AG04450 (cell line): ENCODE measurements around the gene COQ8B. TPM values are rescaled to one million over a fixed set of nuclear protein-coding genes. Genes with fewer than 3 reads are reported as not detected.

Experiments
- CTCF ChIA-PET: fragments of 300-600, 350-600 bp; formaldehyde crosslinking; extraction: SDS; loops from one replicate; lab custom pipeline; 2022; ENCODE audit warnings: antibody characterized with exemption, inconsistent platforms; lab: Charles Lee
- POLR2A ChIA-PET: fragments of 350-600 bp; formaldehyde crosslinking; extraction: SDS; loops from one replicate; lab custom pipeline; 2021; ENCODE audit warnings: antibody characterized with exemption, inconsistent platforms; lab: Yijun Ruan, JAX
- DNase-seq: peaks from one replicate; pipeline ENCODE4 v3.0.0-alpha.2; 2011; ENCODE audit warnings: low read depth, low spot score
- H3K27ac ChIP-seq: one replicate; pipeline ENCODE4 v1.5.1; 2012; ENCODE audit warnings: low read depth, low read length, control low read depth
- H3K27me3 ChIP-seq: one replicate; pipeline ENCODE4 v1.6.0; 2012; ENCODE audit warnings: low read length; ENCODE audit not compliant: control insufficient read depth, insufficient read depth
- H3K4me3 ChIP-seq: 2 replicates; pipeline ENCODE4 v1.5.1; 2011; ENCODE audit warnings: mild to moderate bottlenecking, low read depth, low read length, control low read depth
- H3K9me3 ChIP-seq: 2 replicates; pipeline ENCODE4 v1.5.1; 2012; ENCODE audit warnings: low read length; ENCODE audit not compliant: control insufficient read depth, insufficient read depth
- CTCF ChIP-seq: IDR thresholded peaks from 2 replicates; pipeline ENCODE4 v1.5.1; 2011; ENCODE audit warnings: low read depth, low read length, control low read depth, inconsistent platforms
- polyA plus RNA-seq: library from polyadenylated mRNA; depleted of rRNA; stranded (reverse); fragments of >200 nt; gene quantifications from 2 replicates; pipeline ENCODE4 v1.2.3, GENCODE V29; 2011

The COQ8B gene
- polyA plus RNA-seq, 1 experiment = 16.0 TPM

GRCh38 chr19:40702337-40703012, 14.2 kb downstream of the COQ8B start:
- POLR2A ChIA-PET = no interaction called here
- DNase-seq = no peak

GRCh38 chr19:40701758-40702157, 14.9 kb downstream of the COQ8B start:
- ChIA-PET CTCF (interaction anchor here (1.0 to 1.3 kb wide), 3 partner anchors 10 to 38 kb away, joined by 3 to 5 read pairs (median 4); no protein-coding TSS in a partner anchor), POLR2A (no interaction called here)
- H3K27ac ChIP-seq = no peak overlapping the region
- TF ChIP-seq CTCF = no peak
- no peak overlapping the region for H3K4me3 ChIP-seq
- no peak for DNase-seq
- H3K27me3 ChIP-seq = no peaks in the 10 kb centered on the region
- H3K9me3 ChIP-seq = no peaks in the 10 kb centered on the region

More at GRCh38 chr19:40702337-40703012, 14.2 kb downstream of the COQ8B start:
- Histone ChIP-seq H3K4me3 (no peak overlapping the region), H3K9me3 (no peaks in the 10 kb centered on the region), H3K27me3 (no peaks in the 10 kb centered on the region), H3K27ac (no peak overlapping the region)
- TF ChIP-seq CTCF = peak; percentile 56
- CTCF ChIA-PET = interaction anchor here (1.0 to 1.3 kb wide), 3 partner anchors 11 to 39 kb away, joined by 3 to 5 read pairs (median 4); no protein-coding TSS in a partner anchor

DNA sequence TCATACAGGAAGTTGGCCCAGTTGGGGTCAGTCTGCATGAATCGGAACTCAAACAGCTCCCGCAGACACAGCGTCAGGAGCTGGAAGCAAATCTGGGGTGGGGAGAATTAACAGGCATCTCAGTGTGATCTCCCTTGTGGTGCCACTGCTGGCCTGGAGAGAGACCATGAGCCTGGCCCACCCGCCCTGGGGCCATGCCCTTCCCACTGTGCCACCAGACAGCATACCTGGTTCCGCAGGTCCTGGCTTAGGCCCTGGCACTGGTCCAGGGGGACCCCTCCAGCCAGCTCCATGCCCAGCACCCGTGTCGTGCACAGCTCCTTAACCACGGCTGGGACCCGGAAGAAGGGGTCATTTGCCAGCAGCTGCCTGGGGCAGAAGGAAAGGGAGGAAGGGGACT, 16.6 kb downstream of the COQ8B start:
- no peak for DNase-seq
- no peaks in the 10 kb centered on the region for H3K9me3 ChIP-seq
- no peak overlapping the region for H3K4me3 ChIP-seq
- no peak overlapping the region for H3K27ac ChIP-seq
- H3K27me3 ChIP-seq = no peaks in the 10 kb centered on the region
- POLR2A ChIA-PET = no interaction called here
- no peak for TF ChIP-seq CTCF
- CTCF ChIA-PET = no interaction called here

DNA sequence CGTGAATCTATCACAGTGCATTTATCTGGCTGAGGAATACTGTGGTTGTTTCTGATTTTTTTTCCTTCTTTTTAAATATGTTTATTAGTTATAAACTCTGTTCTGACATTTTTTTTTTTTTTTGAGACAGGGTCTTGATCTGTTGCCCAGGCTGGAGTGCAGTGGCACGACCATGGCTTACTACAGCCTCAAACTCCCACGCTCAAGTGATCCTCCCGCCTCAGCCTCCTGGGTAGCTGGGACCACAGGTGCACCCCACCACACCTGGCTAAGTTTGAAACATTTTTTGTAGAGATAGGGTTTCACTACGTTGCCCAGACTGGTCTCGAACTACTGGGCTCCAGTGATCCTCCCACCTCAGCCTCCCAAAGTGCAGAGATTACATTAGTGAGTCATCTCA, 19.7 kb downstream of the COQ8B start:
- H3K27ac ChIP-seq = no peak overlapping the region
- no peaks in the 10 kb centered on the region for H3K9me3 ChIP-seq
- no peak for TF ChIP-seq CTCF
- ChIA-PET POLR2A (no interaction called here), CTCF (no interaction called here)
- DNase-seq = no peak
- H3K27me3 ChIP-seq = no peaks in the 10 kb centered on the region
- H3K4me3 ChIP-seq = no peak overlapping the region

DNA sequence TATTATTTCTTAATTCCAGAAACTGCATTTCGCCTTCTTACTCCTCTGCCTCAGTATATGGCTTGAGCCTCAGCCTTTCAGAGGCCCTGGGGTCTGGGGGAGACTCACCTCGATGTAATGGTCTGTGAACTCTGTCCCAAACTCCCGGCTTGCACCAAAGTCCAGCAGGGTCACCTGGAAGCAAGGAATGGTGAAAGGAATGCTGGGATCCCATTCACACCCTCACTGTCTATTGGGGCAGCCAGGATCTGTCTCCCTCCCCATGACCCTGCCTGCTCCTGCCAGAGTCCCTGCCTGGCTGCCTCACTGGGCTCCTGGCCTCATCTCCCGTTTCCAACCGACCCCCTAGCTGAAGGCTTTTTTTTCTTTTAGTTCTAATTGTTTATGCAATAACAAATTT, 20.8 kb downstream of the COQ8B start:
- H3K27me3 ChIP-seq = no peaks in the 10 kb centered on the region
- CTCF ChIA-PET = no interaction called here
- H3K4me3 ChIP-seq = no peak overlapping the region
- no peak for TF ChIP-seq CTCF
- POLR2A ChIA-PET = no interaction called here
- H3K9me3 ChIP-seq = no peaks in the 10 kb centered on the region; the same call in 1 of the 2 replicates
- DNase-seq = no peak
- H3K27ac ChIP-seq = no peak overlapping the region
